HG02759 (cell line): Measurements from ENCODE around the gene TSHZ3.

Source experiments
- ATAC-seq: cut with Tn5 transposase; IDR thresholded peaks from one replicate; pipeline ENCODE4 v1.9.1; 2021; ENCODE audit warnings: mild to moderate bottlenecking, moderate library complexity; ENCODE audit not compliant: unreplicated experiment

Gene TSHZ3

DNA sequence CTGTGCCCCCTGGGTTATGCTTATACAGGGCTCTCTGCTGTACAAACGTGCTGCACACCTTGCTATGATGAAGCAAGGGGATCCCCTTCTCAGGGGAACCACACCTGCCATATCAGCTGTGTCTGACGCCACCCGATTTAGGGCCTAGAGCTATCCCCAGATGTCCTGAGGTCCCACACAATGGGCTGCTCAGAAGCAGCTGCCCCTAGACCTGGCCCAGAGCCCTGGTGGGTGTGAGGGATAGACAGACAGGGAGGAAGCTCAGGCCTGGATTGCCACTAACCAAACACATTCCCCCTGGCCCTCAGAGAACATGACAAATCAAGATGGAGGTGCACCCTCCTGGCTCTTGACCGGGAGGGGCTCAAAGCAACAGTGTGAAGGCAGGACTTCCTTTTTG is 59.3 kb downstream of the TSHZ3 start:
- ATAC-seq: no peak

DNA sequence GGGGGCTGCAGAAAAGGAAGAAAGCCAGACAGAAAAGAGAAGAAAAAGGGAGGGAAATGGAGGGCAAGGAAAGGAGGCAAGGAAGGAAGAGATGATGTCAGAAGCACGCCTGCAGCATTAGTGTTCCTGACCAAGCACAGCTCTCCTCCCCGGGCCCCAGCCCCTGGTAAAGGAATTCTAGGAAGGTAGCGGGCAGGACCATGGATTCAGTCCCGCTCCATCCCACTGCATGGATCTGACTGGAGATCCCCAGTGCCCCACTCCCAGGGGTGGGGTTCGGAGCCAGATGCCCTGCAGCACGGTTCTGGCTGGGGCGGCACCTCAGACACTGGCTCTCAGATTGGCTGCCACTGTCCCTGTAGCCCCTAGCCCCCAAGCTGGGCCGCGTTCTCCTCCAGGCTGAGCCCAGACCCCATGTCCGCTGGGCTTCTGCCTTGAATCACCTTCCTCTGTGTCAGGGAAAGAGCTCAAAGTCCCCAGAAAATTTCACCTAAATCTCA is 59.8 kb downstream of the TSHZ3 start:
- no peak for ATAC-seq

DNA sequence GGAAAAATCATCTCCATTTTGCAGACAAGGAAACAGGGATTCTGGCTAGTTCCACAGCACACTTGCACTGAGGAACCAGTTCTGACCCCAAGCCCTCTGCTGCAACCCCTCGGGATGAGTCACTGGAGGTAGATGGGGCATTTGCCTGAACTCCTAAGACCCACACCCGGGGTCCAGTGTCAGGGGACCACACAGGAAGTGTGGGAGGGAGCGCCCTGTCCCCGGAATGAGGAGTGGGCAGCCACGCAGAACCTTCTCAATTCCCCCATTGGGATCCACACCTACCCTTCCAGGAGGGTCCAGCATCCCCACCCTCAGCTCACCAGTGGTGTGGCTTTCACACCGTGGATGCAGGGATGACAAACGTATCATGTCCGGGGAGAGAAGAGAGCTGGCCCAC is 62.7 kb downstream of the TSHZ3 start:
- ATAC-seq: no peak

DNA sequence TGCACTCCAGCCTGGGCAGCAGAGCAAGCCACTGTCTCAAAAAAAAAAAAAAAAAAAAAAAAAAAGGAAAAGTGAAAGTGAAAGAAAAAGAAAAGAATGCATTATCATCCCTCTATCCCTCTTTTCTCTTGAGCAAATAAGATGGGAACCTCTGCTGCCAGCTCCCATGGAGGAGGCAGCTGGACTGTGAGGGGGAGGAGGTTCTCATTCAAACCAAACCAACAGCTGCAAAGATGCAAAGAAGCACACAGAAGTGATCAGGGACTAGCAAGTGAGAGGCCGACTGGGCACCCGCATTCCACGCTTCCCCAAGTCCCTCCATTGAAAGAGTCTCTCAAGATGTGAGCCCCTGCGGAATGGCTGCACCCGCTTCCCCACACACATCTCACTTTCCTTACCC is 63.5 kb downstream of the TSHZ3 start:
- no peak for ATAC-seq

DNA sequence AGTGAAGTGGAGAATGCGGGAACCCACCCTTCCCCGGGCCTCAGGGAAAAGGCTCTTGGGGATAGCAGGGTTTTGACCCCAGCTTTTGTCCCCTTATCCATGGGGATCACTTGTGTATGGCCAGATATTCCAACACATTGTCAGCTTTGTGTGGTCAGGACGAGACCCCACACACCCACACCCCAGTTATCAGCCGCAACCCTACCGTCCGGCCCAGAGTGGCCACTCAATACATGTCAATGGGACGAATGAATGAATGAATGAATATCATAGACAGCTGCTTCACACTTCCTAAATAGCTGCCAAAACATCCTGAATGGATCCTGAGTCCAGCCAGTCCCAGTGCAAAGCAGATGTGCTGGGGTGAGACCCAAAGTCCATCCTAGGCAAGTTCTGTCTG is 64.6 kb downstream of the TSHZ3 start:
- ATAC-seq: no peak

DNA sequence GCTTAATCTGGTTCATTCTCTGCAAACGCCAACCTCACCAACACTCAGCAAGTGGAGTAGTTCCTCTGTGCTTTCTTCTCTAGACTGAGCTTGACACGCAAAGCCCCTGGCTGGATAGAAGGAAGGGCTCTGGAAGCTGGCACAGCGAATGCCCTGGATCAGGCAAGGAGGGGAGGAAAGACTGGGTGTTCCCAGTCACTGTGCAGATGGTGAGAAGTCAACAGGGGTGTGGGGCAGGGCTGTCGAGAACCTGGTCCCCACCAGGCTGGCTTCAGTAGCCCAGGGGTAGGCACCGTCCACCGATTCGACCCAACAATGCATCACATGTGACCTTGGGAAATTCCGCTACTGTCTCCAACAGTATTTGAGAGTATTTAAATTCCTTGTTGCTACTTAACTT is 65.5 kb downstream of the TSHZ3 start:
- no peak for ATAC-seq

DNA sequence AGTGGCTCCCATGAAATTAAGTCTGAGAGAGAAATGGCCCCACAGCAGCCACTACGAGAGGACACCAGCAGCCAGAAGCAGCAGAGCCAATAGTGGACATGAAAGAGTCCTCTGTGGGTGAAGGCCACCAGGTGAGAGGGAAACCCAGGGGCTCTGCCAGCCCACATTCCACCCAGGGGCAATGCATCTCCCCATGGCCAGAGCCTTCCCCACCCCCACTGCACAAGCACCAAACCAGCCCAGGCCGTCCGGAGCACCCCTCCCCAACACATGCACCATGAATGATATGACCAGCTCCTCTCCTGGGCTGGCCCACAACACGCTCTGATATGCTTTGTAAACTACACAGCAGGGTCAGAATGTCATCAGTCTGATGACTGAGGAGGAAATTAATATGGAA is 66.9 kb downstream of the TSHZ3 start:
- no peak for ATAC-seq

DNA sequence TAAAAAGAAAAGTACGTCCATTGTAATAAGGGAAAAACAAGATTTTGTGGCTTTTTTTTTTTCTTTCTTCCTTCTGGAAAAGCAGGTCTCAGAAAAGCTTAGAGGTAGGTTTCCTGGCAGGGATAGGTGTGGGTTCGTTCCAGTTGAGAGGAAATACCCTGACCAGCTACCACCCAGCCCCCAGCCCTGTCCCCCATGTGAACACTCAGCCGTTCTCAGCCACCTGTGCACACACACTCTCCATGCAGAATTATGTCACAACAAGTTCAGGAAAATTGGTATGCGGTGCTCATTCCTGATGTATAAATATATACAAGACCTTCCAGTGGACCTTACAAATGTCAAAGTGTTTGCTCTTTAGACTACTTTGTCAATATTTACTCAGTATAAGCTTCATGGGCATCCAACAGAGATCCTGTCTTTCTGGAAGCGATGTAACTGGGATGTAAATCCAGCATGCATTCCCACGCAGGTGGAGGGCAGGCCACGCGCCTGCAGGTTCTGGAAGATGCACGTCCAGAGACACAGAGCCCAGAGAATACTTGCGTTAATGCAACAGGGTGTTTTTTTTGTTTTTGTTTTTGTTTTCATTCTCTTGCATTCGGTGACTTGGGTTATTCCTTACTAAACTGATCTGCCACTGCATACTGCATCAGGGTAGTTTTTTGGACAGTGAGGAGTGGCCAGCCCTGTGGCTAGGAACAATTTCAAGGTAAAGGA is 68.8 kb downstream of the TSHZ3 start:
- ATAC-seq: no peak

DNA sequence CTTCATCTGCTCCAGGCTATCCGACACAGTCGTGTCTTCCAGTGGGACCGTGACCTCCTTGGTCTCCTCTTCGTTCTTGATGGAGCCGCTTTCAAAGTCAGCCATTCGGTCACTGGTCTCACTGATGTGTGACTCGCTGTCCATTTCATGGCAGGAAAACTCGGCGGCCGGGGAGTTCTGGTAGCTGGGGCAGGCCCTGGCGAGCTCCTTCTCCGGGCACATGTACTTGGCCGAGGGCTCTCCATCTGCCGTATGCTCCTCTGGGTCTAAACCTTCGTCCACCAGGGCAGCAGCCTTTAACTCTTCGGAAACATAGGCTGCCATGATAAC is 69.8 kb downstream of the TSHZ3 start:
- ATAC-seq: no peak

DNA sequence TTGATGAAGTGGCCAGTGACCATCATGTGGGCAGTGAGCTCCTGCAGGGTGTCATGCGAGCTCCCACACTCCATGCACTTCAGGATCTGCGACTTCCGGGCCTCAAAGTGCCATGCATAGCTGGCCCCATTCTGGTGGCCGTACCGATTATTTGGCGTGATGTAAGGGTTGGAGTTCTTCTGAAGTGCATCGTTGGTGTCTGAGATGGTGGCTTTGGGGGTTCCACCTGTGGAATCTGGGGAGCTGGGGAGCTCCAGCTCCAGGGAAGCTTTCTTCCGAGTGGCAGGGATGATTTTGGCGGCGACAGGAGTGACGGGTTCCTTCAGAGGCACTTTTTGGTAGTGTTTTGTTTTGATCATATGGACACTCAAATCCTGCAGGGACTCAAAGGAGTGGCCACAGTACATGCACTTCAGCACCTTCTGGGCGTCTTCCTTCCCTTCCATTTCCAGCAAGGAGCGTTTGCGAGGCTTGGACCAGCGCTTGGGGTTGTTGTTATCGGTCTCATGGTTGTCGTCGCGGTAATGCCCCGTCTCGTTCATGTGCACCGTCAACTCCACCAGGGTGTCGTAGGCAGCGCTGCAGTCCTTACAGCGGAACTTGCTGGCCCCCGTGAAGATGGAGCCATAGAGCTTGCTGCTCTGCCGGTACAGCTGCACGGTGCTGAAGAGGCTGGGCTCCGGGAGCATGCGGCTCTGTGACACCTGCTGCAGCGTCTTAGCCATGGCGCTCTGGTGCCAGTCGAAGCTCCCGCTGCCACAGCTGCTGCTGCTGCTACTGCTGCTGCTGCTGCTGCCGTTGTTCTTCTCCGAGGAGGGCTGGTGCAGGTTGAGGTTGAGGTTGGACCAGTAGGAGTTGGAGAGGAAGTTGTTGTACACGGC is 70.4 kb downstream of the TSHZ3 start:
- no peak for ATAC-seq

DNA sequence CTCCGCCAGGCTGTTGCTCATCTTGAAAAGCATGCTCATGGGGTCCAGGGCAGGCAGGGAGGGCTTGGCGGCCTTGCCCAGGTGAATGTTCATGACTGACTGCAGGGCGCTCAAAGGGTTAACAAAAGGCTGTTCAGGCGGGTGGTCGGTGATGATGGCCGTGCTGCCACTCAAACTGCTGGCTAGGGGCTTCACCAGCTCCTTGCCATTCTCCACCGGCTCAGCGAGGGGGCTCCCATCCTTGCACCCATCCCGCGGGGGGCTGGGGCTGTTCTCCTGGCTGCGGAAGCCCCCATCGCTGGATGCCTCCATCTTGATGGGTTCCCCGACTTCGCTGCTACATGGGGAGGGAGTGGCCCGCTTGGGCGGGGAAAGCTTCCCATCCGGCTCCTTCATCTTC is 71.7 kb downstream of the TSHZ3 start:
- ATAC-seq: no peak

DNA sequence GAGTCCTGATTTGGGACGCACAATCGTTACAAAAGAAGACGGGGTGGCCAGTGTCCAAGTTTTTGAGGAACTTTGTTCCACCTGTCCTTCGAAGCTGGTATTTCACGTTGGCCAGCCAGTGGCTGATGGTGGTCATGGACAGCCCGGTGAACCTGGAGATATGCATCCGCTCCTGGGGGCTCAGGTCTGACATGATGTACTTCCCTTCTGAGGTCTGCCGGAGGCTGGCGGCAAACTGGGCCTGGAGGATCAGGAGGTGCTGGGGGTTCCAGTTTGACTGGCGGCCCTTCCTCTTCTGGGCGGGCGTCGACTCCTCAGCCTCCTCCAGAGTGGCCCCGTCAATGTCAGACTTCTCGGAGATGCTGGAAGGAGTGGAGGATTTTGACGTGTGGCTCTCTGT is 72.4 kb downstream of the TSHZ3 start:
- no peak for ATAC-seq

DNA sequence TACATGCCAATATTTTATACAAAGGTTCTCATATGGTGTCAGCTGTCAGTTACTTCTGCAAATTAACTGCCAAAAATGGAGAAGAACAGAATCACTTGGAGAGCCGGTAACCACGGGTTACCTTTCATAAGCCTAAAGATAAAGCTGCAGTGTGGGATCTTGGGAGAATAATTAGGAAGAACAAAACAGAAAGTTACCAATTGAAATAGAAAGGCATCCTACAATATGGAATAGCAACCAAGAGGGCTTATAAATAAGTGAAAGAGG is 74.2 kb downstream of the TSHZ3 start:
- ATAC-seq: no peak

DNA sequence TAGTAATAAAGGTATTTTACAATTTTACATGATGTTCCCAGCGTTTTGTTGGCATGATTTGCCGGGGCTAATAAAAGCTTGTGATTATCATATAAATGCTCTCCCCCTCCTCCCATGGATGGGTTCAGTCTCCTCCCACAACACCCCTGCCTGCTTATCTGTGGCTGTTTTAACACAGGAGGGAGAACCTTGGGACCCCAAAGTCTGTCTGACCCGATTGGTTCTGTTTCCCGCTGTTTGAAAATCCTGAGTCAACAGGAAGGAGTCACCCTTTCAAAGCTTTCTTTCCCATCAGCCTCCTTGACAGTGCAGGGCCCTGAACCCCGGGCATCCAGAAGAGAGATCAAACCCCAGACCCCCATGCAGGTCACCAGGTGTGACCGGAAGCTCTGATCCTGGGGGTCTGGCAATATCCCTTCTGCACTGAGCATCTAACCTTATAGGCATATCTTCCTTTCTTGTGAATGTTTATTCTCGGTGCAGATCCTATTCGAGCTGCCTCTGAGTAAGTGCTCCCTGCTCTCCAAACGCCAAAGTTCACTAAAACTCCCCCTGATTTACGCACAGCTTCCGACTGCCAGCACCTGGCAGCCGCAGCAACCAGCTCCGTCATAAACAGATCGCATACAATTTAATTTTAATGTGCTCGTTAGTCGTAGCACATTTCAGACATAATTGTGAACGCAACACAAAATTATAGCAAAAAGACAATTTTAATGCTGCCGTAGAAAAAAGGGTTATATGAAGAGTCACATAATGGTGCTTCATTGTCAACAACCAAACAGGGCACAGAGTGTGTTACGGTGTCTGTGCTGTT is 74.8 kb downstream of the TSHZ3 start:
- ATAC-seq: no peak

DNA sequence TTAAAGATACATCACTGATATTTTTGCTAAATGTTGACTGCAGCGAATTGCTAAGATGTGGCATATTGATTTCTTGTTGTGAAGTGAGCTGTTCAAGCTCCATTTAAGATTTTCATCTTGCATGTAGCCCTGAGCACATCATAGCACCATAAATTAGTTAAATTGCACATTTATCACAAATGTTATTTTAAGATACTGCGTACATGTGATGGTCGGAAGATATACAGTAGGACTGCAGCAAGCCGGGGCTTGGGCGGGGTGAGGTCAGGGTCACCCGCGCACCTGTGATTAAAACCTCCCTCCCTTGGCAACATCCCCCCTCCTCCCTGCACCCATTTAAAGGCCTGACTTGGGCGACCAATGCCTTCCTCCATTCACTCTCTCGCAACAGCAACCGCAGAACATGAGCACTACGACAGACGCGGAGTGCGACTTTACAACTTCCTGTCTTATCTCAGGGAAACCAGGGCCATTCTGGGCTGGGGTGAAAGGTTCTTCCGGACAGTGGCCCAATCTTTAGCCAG is 76.6 kb downstream of the TSHZ3 start:
- no peak for ATAC-seq

DNA sequence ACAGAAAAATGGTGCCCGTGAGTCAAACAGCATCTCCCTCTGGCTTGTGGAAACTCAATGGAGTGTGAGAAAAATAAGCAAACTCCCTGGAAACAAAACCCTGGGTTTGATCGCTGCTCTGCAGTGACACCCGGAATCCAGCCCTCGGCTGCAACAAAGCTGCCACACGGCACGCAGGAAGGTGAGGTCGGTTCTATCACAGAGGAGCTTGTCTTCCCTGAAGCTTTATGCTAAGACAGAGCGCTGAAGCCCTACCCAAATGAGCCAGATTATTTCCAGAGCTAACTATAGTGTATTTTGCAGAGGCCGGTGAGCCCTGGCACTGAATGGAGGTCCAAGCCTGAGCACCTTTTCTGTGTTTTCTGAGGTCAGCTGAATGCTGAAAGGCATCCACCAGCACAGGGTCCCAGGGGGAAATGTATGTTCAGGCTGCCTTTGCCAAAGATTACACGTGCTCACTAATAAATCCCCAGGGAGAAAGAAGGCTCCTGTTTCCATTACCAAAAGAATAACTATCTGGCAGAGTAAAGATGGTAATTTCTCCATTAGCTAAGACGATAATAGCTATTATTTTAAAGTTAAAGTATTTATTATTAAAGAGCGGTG is 77.8 kb downstream of the TSHZ3 start:
- no peak for ATAC-seq

DNA sequence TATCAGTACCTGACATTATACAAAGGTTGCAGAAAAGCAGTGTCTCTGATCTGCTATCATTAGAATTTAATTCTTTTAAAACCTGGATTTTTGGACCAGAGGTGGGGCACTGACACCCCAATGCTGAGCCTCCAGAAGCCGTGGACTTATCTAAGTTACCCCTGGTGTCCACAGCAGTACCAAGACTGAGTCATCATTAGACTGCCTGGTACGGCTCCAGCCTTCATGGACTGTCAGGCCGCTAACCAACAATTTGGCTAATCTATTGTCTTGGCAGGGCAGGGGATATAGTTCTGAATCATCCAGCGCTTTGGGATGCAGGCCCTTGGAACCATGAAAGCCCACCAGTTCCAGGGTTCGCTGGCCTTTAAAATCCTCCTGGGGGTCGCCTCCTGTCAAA is 78.3 kb downstream of the TSHZ3 start:
- no peak for ATAC-seq

DNA sequence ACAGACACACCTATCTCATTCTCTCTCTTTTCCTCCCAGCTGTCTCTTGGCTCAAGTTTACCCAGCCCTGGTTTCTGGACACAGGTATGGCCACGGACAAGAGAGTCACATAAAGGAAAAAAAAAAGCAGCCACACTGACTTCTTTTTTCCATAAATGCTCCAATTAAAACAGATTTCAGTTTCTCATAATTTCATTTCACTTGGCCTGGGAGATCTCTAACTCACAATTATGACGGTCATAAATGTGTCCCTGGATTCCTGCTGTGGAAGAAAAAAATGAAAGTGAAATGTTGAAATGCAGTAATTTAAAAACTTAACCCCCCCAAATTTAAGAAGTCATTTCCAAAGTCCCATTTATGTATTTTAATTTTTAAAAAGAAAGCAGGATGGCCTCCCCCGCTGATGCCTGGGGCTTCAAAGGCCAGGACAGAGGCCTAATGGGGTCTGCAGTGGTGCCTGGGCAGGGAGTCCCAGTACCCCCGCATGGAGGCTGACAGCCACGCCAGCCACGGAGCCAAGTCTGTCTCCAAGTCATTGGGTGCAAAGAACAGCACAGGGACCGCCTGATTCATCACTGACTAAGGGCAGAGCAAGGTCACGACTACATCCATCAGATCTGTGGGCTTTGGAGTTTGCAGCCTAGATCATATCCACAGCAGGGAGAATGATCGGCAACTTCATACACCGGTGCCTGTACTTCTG is 79.7 kb downstream of the TSHZ3 start:
- ATAC-seq: no peak

DNA sequence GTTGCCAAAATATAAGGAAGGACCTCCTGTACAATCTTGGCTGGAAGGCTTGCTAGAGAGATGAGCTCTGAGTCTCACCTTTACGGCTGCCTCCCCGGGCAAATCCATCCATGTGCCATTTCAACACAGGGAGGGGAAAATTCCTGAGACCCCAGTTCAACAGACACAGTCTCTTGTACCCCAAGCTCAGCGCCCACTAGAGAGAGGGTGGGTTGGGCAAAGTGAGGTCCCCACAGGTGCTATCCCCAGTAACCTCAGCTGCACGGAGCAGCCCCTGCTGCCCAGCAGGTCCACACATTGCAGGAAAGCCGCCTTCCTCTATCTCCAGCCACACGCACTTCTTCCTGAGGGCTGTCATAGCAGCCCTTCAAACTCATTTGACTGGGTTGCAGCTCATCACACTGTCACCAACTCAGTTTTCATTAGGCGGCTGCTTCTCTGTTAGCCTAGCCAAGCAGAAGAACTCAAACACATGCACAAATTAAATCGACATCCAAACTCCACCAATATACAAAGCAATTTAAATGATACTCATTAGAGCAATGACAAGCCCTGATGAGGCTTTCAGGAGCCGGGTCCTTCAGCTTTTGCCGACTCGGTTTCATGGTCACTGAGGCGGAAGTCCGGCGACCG is 80.4 kb downstream of the TSHZ3 start:
- no peak for ATAC-seq

DNA sequence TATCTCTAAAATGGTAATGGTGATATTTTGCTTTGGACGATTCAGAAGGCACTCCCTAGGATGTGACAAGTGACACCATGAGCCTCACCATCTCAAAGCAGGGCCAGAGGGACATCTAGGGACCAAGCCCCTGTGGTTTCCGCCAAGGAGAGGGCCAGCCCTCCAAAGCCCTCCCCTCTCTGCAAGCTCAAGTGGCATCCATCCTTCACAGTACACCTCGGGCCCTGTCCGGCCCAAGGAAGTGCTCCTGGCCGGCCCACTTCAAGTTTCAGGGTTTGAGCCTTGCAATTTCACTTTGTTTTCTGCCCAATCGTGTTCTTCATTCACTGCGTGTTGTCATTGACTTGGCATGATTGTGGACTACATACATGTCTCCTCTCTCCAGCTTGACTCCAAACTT is 82.5 kb downstream of the TSHZ3 start:
- ATAC-seq: no peak
